Lung microvascular endothelial cell (primary cell): ENCODE measurements around the gene PTPRA. TPM values are rescaled to one million over a fixed set of nuclear protein-coding genes. Genes with fewer than 3 reads are reported as not detected.
A peak's percentile ranks its signal among the peaks of the same experiment; 100 is the strongest.
"Not testable (repeated sequence)": the region's sequence is repeated elsewhere in the genome, so short reads cannot be mapped to it uniquely, and the experiment has no call there.

Experiments
- DNase-seq, 2 donors: peaks; one replicate each; pipeline versions ENCODE4 v3.0.0 to v3.0.0-alpha.2; 2010; ENCODE audit warnings: low read depth in 2 of 2
- total RNA-seq: library from RNA; depleted of rRNA; stranded (reverse); fragments of >200 nt; gene quantifications from 2 replicates; pipeline ENCODE4 v1.2.1, GENCODE V29; 2014

Gene PTPRA
- total RNA-seq, 1 donor from 2014 or later = 22.2 TPM

- DNase-seq = peak; percentile 19
Measured at GRCh38 chr20:3041854-3042409, 168.7 kb downstream of the PTPRA start.

DNA sequence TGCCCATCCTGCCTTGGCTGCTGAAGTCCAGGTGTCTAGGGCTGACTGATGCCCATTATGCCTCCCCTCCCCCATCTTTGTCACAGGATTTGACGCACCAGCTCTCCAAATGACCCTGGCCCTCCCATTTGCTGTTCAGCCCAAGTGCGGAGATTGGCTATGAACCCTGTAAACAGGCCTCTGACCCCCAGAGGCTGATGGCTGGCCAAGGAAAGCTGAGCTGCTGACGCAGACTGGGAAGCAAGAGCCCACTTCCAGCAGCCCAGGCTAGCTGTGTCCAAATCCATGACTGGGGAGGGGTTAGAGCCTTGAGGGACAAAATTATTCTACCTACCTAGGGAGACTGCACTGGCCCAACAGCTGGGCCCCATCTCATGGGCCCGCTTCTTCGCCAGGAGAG lies 169.3 kb downstream of the PTPRA start:
- DNase-seq = no peak

DNA sequence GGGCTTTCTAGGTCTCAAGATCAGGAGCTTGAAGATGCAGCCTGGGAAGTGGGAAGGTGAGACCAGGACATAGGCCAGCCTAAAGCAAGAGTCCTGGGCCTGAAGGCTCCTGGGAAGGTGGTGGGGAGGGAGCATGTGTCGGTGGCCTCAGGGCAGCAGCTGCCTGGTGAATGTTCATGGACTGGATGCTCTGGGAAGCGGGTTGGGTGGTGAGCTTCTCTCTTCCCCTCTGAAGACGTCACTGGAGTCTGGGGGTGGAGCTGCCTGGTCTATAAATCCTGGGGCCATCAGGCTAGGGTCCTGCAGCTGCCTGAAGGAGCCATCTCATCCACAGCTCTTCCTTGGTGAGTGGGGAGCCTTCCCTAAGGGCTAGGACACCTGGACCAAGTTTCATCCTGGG lies 170.0 kb downstream of the PTPRA start, which contains the start of gene GNRH2:
TSS of gene GNRH2 (plus strand) at position 301 of the 400 bp plus-strand sequence. CDS start 793 bp downstream, outside the sequence.
- DNase-seq = no peak

DNA sequence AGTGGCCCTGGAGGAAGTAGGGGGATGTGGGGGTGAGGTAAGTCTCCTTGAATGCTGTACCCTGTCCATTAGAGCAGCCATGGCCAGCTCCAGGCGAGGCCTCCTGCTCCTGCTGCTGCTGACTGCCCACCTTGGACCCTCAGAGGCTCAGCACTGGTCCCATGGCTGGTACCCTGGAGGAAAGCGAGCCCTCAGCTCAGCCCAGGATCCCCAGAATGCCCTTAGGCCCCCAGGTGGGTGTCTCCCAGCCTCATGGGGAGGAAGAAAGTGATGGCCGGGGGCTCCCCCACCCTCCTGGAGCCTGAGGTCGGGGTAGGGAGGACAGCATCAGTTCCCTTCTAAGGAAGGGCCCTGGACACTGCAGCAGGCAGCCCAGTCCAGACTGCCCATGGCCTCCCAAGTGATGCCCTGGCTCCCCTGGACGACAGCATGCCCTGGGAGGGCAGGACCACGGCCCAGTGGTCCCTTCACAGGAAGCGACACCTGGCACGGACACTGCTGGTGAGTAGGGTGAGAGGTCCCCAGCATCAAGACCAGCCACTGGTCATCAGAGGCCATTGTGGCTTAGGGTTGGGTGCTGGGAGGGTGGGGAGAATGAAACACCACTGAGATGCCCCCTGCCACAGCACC lies 171.2 kb downstream of the PTPRA start:
- DNase-seq = no peak

DNA sequence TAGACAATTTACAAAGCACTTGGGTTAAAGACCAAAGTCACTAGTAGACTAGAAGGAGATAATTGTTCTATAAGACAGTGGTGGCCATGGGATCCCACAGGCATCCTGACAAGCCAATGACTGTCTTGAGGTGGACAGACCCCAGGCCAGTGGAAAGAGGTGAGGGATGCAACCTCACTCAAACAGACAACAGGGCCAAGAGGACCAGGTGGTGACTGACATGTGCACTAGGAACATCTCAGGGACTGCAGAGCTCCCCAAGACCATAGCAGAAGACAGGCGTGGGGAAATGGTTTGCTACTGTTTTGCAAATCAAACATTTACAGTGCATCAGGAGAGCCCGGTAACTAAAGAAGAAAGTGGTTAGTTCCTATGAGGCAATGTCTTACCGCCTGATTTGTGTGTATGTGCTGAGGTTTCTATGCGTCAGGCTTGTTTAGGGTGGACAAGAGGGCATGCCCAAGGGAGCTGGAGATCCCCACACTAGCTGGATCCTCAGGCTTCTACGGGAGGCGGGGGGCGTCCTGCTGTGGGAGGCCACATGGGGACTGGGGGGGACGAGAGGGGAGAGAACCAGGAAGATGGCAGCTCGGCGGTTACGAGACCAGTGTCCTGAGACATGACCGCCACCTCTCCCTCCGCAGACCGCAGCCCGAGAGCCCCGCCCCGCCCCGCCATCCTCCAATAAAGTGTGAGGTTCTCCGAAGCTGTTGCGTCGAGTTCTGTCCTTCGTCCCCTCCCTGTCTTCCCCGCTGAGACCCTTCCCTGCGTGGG lies 171.9 kb downstream of the PTPRA start:
- DNase-seq = no peak

DNA sequence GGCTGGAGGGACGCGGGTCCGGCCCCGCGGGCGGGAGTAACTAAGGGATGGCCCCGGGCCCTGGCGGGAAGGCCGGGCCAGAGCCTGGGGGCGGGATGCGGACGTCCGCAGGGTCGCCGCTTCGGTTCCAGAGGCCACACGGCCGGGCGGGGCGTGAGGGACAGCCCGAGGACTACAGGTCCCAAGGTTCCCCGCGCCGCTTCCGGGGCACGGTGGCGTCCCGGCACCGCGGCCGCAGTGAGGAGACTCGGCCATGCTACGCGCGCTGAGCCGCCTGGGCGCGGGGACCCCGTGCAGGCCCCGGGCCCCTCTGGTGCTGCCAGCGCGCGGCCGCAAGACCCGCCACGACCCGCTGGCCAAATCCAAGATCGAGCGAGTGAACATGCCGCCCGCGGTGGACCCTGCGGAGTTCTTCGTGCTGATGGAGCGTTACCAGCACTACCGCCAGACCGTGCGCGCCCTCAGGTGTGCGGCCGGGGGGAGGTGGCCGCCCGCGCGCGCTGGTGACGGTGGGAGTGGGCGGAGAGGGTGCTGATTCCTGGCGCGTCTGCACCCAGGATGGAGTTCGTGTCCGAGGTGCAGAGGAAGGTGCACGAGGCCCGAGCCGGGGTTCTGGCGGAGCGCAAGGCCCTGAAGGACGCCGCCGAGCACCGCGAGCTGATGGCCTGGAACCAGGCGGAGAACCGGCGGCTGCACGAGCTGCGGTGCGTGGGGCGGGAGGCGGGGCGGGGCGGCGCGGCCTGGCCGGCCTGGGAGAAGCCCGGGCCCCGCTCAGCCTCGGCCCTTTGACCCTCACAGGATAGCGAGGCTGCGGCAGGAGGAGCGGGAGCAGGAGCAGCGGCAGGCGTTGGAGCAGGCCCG lies 172.8 kb downstream of the PTPRA start, which contains the start of gene MRPS26:
TSS of gene MRPS26 (plus strand) at position 237 of the 861 bp plus-strand sequence. CDS start at position 254, 17 bp downstream.
- peak; percentile 86 to 92 for DNase-seq

GRCh38 chr20:3046677-3047462 lies 173.6 kb downstream of the PTPRA start:
- no peak for DNase-seq

GRCh38 chr20:3047486-3048419 lies 174.5 kb downstream of the PTPRA start:
- DNase-seq = no peak

DNA sequence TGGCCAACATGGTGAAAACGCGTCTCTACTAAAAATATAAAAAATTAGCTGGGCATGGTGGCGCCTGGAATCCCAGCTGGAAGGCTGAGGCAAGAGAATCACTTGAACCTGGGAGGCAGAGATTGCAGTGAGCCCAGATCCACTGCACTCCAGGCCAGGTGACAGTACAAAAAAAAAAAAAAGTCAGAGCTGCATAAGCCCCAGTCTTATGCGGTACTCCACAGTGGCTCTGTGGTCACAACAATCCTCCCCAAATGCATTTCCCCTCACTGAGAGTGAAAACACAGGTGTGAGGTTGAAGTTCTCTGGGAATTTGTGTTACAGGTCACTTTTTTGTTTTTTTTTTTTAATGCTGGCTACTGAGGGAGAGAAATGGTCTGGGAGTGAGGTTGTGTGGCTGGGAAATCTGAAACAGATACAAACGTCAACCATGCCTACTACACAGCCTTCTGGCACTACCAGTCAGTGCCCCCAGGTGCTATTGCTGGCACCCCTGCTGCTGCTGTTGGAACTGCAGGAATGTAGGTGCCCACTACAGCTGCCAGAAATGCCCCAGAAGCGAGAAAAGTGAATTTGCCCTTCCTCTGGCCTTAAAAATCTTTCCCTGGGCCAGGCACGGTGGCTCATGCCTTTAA lies 178.2 kb downstream of the PTPRA start:
- DNase-seq = no peak

- no peak for DNase-seq
Measured at GRCh38 chr20:3059489-3059888, 186.2 kb downstream of the PTPRA start.

- DNase-seq = not testable (repeated sequence)
Measured at GRCh38 chr20:3064119-3064518, 190.8 kb downstream of the PTPRA start.

DNA sequence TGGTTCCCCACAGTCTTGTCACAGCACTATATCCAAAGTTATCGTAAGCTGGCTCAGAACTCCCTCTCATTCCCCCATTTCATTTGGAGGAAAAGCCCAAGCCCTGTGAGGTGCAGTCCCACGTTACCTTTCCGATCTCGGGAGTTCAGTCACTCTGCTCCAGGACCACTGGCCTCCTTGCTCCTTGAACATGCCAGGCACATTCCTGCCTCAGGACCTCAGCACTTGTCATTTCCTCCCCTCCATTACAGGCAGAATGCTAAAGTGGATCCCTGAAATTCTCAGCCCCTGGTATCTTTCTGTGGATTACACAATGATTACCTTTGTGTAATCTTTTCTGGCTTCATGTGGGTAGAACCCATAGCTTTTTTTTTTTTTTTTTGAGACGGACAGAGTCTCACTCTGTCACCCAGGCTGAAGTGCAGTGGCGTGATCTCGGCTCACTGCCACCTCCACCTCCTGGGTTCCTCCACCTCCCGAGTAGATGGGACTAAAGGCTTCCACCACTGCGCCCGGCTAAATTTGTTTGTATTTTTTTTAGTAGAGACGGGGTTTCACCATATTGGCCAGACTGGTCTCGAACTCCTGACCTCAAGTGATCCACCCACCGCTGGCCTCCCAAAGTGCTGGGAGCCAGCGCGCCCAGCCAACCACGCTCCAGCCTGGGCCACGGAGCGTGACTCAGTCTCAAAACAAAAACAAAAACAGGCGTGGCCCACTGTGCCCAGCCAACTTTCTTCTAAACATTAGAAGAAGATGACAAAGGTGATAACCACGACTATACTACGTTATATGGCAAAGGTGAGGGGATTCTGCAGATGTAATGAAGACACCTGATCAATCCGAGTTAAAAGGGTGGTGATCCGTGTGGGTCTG lies 194.1 kb downstream of the PTPRA start:
- DNase-seq = no peak

- DNase-seq = no peak
Measured at GRCh38 chr20:3068075-3068474, 194.8 kb downstream of the PTPRA start.

DNA sequence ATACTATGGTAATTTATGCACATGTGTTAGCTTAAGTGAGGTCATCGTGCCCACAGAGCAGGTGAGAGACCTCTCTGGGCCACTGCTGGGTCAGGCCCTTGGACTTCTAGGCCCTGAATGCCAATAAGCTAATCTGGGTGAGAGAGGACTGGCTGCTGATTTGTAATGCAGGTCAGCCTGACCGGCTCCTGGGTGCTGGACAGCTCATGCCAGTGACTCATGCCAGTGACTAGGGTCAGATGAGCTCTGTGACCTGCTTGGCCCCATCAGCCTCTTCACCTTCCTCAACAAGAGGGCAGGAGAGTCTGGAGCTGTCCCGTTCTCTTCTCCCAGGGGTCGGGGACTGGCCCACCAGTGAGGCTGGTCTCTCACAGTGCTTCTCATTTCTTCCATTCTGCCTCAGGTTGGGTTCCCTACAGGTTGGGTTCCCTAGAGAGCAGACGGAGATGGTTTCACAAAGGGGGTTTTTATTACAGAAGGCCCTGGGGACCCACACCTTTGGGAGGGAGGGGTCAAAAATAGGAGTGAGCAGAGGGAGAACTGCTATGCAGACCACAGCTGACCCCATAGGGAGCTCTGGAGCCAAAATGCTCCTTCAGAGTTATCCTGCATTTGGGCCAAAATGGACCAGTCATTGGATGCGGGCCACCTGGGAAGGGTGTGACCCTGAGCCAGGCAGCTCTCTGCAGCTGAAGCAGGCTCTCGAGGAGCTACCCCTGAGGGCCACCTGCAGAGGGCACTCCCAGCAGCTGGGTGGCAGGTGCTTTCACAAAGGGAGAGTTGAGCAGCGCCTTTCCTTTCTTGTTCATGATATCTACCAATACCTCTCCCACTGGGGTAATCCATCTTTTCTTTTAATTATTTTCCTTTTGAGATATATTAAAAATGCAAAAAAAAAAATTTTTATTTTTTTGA lies 196.0 kb downstream of the PTPRA start:
- DNase-seq = no peak

- no peak for DNase-seq
Measured at GRCh38 chr20:3070725-3071124, 197.4 kb downstream of the PTPRA start.

- DNase-seq = no peak
Measured at GRCh38 chr20:3071266-3071609, 198.0 kb downstream of the PTPRA start.
